IMR-90 (cell line): ENCODE measurements around the gene CABP7. TPM values are rescaled to one million over a fixed set of nuclear protein-coding genes. Genes with fewer than 3 reads are reported as not detected.

Source experiments
- ATAC-seq: fragments of 200-7000 bp; cut with Tn5 transposase; 2 replicates; pipeline ENCODE4 v1.9.1; 2020; ENCODE audit warnings: low read depth, mild to moderate bottlenecking, moderate library complexity
- BruUV-seq: library from RNA; stranded (reverse); fragments of 400-500 nt; replicated peaks from 2 replicates; lab custom pipeline; 2021; lab: Mats Ljungman, UMichigan
- CTCF ChIA-PET: fragments of 300-600 bp; formaldehyde crosslinking; extraction: SDS; loops from one replicate; lab custom pipeline; 2021; ENCODE audit warnings: antibody characterized with exemption; lab: Yijun Ruan, JAX
- POLR2A ChIA-PET: fragments of 300-600 bp; sonication (Branson Sonifier 250); formaldehyde crosslinking; loops from one replicate; lab custom pipeline; 2022; ENCODE audit warnings: antibody characterized with exemption; ENCODE audit not compliant: unreplicated experiment; lab: Charles Lee
- DNase-seq: peaks from one replicate; pipeline ENCODE4 v3.0.0; 2013
- H2AFZ ChIP-seq: replicated peaks from 2 replicates; pipeline ENCODE3; 2013; ENCODE audit warnings: low read length, mild to moderate bottlenecking; ENCODE audit not compliant: poor library complexity
- H2AK5ac ChIP-seq: 2 replicates; pipeline ENCODE4 v1.6.1; 2013; ENCODE audit warnings: low read depth, low read length, inconsistent platforms
- H2AK9ac ChIP-seq: replicated peaks from 2 replicates; pipeline ENCODE3; 2013; ENCODE audit warnings: mild to moderate bottlenecking, low read depth, low read length, moderate library complexity; ENCODE audit not compliant: poor library complexity
- H2BK120ac ChIP-seq: 2 replicates; pipeline ENCODE4 v1.6.1; 2013; ENCODE audit warnings: low read depth, low read length, inconsistent platforms
- H2BK15ac ChIP-seq: 3 replicates; pipeline ENCODE4 v1.6.1; 2013; ENCODE audit warnings: low read depth, low read length, inconsistent platforms
- H2BK20ac ChIP-seq: 2 replicates; pipeline ENCODE4 v1.6.1; 2013; ENCODE audit warnings: low read depth, mild to moderate bottlenecking, inconsistent platforms, low read length, moderate library complexity
- H2BK5ac ChIP-seq: 2 replicates; pipeline ENCODE4 v1.6.1; 2013; ENCODE audit warnings: mild to moderate bottlenecking, low read depth, low read length, inconsistent platforms; ENCODE audit not compliant: poor library complexity, severe bottlenecking
- H3K14ac ChIP-seq: replicated peaks from 2 replicates; pipeline ENCODE4 v1.6.1; 2013; ENCODE audit warnings: low read depth, low read length, inconsistent platforms
- H3K18ac ChIP-seq: 2 replicates; pipeline ENCODE4 v1.6.1; 2013; ENCODE audit warnings: low read depth, low read length, control low read depth
- H3K23ac ChIP-seq: 2 replicates; pipeline ENCODE4 v1.6.1; 2013; ENCODE audit warnings: low read depth, low read length, inconsistent platforms
- H3K27ac ChIP-seq: 2 replicates; pipeline ENCODE4 v1.5.1; 2013; ENCODE audit warnings: mild to moderate bottlenecking, control low read depth, low read length; ENCODE audit not compliant: insufficient read depth
- H3K27me3 ChIP-seq: 2 replicates; pipeline ENCODE4 v1.6.1; 2013; ENCODE audit warnings: low read length; ENCODE audit not compliant: control insufficient read depth, insufficient read depth
- H3K36me3 ChIP-seq: 2 replicates; pipeline ENCODE4 v1.6.1; 2013; ENCODE audit warnings: low read length, mixed read lengths; ENCODE audit not compliant: control insufficient read depth, insufficient read depth
- H3K4ac ChIP-seq: 2 replicates; pipeline ENCODE4 v1.6.1; 2013; ENCODE audit warnings: low read depth, low read length, inconsistent platforms
- H3K4me1 ChIP-seq: 2 replicates; pipeline ENCODE4 v1.6.1; 2013; ENCODE audit warnings: low read length, mixed read lengths; ENCODE audit not compliant: control insufficient read depth, insufficient read depth
- H3K4me2 ChIP-seq: 2 replicates; pipeline ENCODE4 v1.6.1; 2013; ENCODE audit warnings: low read depth, mild to moderate bottlenecking, control low read depth, low read length, moderate library complexity
- H3K4me3 ChIP-seq: 2 replicates; pipeline ENCODE4 v1.5.1; 2013; ENCODE audit warnings: low read depth, mild to moderate bottlenecking, control low read depth, low read length, moderate library complexity; ENCODE audit not compliant: insufficient read depth
- H3K56ac ChIP-seq: 2 replicates; pipeline ENCODE4 v1.6.1; 2013; ENCODE audit warnings: low read length, inconsistent platforms; ENCODE audit not compliant: insufficient read depth; ENCODE audit errors: extremely low read depth
- H3K79me1 ChIP-seq, 2 experiments: 2 replicates each; pipeline ENCODE4 v1.6.1; 2013; ENCODE audit warnings: low read length in 2 of 2, inconsistent platforms in 1 of 2, low read depth in 1 of 2
- H3K9ac ChIP-seq: 2 replicates; pipeline ENCODE4 v1.6.1; 2013; ENCODE audit warnings: low read depth, low read length, control low read depth
- H3K9me1 ChIP-seq: 2 replicates; pipeline ENCODE4 v1.6.1; 2013; ENCODE audit warnings: low read length, inconsistent platforms; ENCODE audit not compliant: insufficient read depth
- H3K9me3 ChIP-seq: 2 replicates; pipeline ENCODE4 v1.6.1; 2013; ENCODE audit warnings: low read length; ENCODE audit not compliant: control insufficient read depth, insufficient read depth
- H4K20me1 ChIP-seq: 2 replicates; pipeline ENCODE4 v1.6.1; 2013; ENCODE audit warnings: low read length, inconsistent platforms; ENCODE audit not compliant: insufficient read depth
- H4K5ac ChIP-seq: 2 replicates; pipeline ENCODE4 v1.6.1; 2013; ENCODE audit warnings: mild to moderate bottlenecking, low read depth, low read length, control low read depth
- H4K8ac ChIP-seq, 2 experiments: 2 replicates each; pipeline ENCODE4 v1.6.1; 2013; ENCODE audit warnings: low read depth in 2 of 2, low read length in 2 of 2, control low read depth in 1 of 2, inconsistent platforms in 1 of 2
- H4K91ac ChIP-seq: 2 replicates; pipeline ENCODE4 v1.6.1; 2013; ENCODE audit warnings: low read depth, low read length, inconsistent platforms; ENCODE audit not compliant: insufficient read depth
- BHLHE40 ChIP-seq: fragments of 150-350 bp; IDR thresholded peaks from 2 replicates; pipeline ENCODE4 v1.6.1; 2016; ENCODE audit warnings: mild to moderate bottlenecking, low read depth, low read length
- CEBPB ChIP-seq: IDR thresholded peaks from 2 replicates; pipeline ENCODE4 v1.6.1; 2012; ENCODE audit warnings: low read depth, low read length, improper control_type of control experiment
- CTCF ChIP-seq: conservative IDR thresholded peaks from 2 replicates; pipeline ENCODE4 v1.5.1; 2012; ENCODE audit warnings: mild to moderate bottlenecking, low read depth, low read length, improper control_type of control experiment
- MAFK ChIP-seq: IDR thresholded peaks from 2 replicates; pipeline ENCODE4 v1.6.1; 2012; ENCODE audit warnings: low read depth, low read length, improper control_type of control experiment
- MXI1 ChIP-seq: IDR thresholded peaks from 2 replicates; pipeline ENCODE4 v1.6.1; 2012; ENCODE audit warnings: low read depth, mild to moderate bottlenecking, low read length, moderate library complexity, borderline replicate concordance
- NFE2L2 ChIP-seq: fragments of 150-350 bp; IDR thresholded peaks from 2 replicates; pipeline ENCODE4 v1.6.1; 2016; ENCODE audit warnings: low read depth, mild to moderate bottlenecking, low read length
- POLR2A ChIP-seq: IDR thresholded peaks from 2 replicates; pipeline ENCODE4 v1.6.1; 2012; ENCODE audit warnings: mild to moderate bottlenecking, low read depth, low read length
- RAD21 ChIP-seq: IDR thresholded peaks from 2 replicates; pipeline ENCODE4 v1.6.1; 2012; ENCODE audit warnings: low read length, improper control_type of control experiment
- RCOR1 ChIP-seq: IDR thresholded peaks from 2 replicates; pipeline ENCODE4 v1.6.1; 2012; ENCODE audit warnings: mild to moderate bottlenecking, low read length, improper control_type of control experiment; ENCODE audit not compliant: insufficient replicate concordance
- SMC3 ChIP-seq: fragments of 150-350 bp; IDR thresholded peaks from 2 replicates; pipeline ENCODE4 v1.6.1; 2016; ENCODE audit warnings: low read depth, mild to moderate bottlenecking, antibody characterized with exemption, low read length, moderate library complexity
- USF2 ChIP-seq: fragments of 150-350 bp; IDR thresholded peaks from 2 replicates; pipeline ENCODE4 v1.6.1; 2017; ENCODE audit warnings: mild to moderate bottlenecking, antibody characterized with exemption, low read length, low read depth
- WGBS, 2 experiments: methylation state at CpG; one replicate each; pipeline versions ENCODE4 v1.1.5 to v1.1.7; 2013; ENCODE audit warnings: missing lambda C conversion rate in 2 of 2; ENCODE audit not compliant: insufficient read length in 1 of 2; ENCODE audit errors: extremely low coverage in 2 of 2; 5-methylcytosine and 5-hydroxymethylcytosine counted together
- dilution Hi-C: fragments of 300-500 bp; cut with HindIII; formaldehyde crosslinking; loops from one replicate; pipeline ENCODE4 v1.14.3; 2018; ENCODE audit warnings: low sequenced_read_pairs; ENCODE audit not compliant: unreplicated experiment
- in situ Hi-C: fragments of 300-500 bp; cut with MboI; formaldehyde crosslinking; loops from 3 replicates; pipeline ENCODE4 v1.14.3; 2019; ENCODE audit warnings: low sequenced_read_pairs, inconsistent platforms, mixed read lengths
- intact Hi-C: fragments of 100-400 bp; cut with micrococcal nuclease; formaldehyde crosslinking; loops from 2 replicates; pipeline ENCODE4 v1.10.0; 2022
- polyA plus RNA-seq, 3 experiments: library from polyadenylated mRNA; depleted of rRNA; stranded (reverse); fragments of >200 nt; gene quantifications; 2 replicates each; pipeline ENCODE4 v1.2.3, GENCODE V29; 2012; ENCODE audit warnings: low replicate concordance in 1 of 3
- total RNA-seq: library from RNA; depleted of rRNA; stranded (reverse); fragments of >200 nt; gene quantifications from 2 replicates; pipeline ENCODE4 v1.2.3, GENCODE V29; 2012

The CABP7 gene
- total and polyA plus RNA-seq, 2 of the 4 experiments (the other 2 are of a cell fraction): under 0.01 to 0.03 TPM

GRCh38 chr22:29769723-29770321 is 50.0 kb downstream of the CABP7 start:
- no peak overlapping the region for H3K23ac ChIP-seq
- H2BK15ac ChIP-seq: no peak overlapping the region
- in situ Hi-C loops: no loop called here
- WGBS, 2 experiments: no CpG with 5 or more reads among the region's 2 CpGs
- H2AK5ac ChIP-seq: no peak overlapping the region
- H4K91ac ChIP-seq: no peak overlapping the region
- intact Hi-C loops: no loop called here
- DNase-seq (no peak), ATAC-seq (no peak)
- no peak overlapping the region for H3K4me3 ChIP-seq
- H3K4ac ChIP-seq: no peak overlapping the region
- H4K5ac ChIP-seq: no peak overlapping the region
- no peak overlapping the region for H2BK5ac ChIP-seq
- no peak overlapping the region for H2BK120ac ChIP-seq
- no peak overlapping the region for H4K8ac ChIP-seq
- H4K20me1 ChIP-seq: peaks cover 5% of the 10 kb centered on the region
- TF ChIP-seq RAD21 (no peak), NFE2L2 (no peak), MAFK (no peak), USF2 (no peak), CTCF (no peak), POLR2A (no peak), SMC3 (no peak), MXI1 (no peak), RCOR1 (no peak), CEBPB (no peak), BHLHE40 (no peak)
- H3K14ac ChIP-seq: no peak overlapping the region
- peaks cover 12% of the 10 kb centered on the region for H3K36me3 ChIP-seq
- H3K9ac ChIP-seq: no peak overlapping the region
- no peak overlapping the region for H3K27ac ChIP-seq
- peaks cover 9% of the 10 kb centered on the region for H3K9me1 ChIP-seq
- H3K9me3 ChIP-seq: no peaks in the 10 kb centered on the region
- H3K27me3 ChIP-seq: no peaks in the 10 kb centered on the region
- no peak overlapping the region for H2AK9ac ChIP-seq
- peaks cover 12% of the 10 kb centered on the region; the same call in 1 of the 2 replicates for H3K4me1 ChIP-seq
- no TSS peak for BruUV-seq
- H2BK20ac ChIP-seq: no peak overlapping the region
- POLR2A ChIA-PET: no interaction called here
- H3K18ac ChIP-seq: no peak overlapping the region
- H3K79me1 ChIP-seq: peaks cover 22 to 58% of the 10 kb centered on the region in 2 experiments
- dilution Hi-C loops: no loop called here
- CTCF ChIA-PET: no interaction called here
- H3K4me2 ChIP-seq: no peak overlapping the region
- no peak overlapping the region for H3K56ac ChIP-seq
- H2AFZ ChIP-seq: no peak overlapping the region
